K562 (cell line): ENCODE results near the gene PPM1E.

ENCODE experiments used
- CBX5 ChIP-seq: IDR thresholded peaks from 2 replicates; pipeline ENCODE4 v1.6.1; 2014; ENCODE audit warnings: low read depth, borderline replicate concordance
- CCNT2 ChIP-seq: IDR thresholded peaks from 2 replicates; pipeline ENCODE4 v1.6.1; 2011; ENCODE audit warnings: borderline replicate concordance, low read depth, mild to moderate bottlenecking, moderate library complexity, mixed read lengths, low read length; ENCODE audit not compliant: insufficient read length; ENCODE audit errors: extremely low read depth
- EP300 ChIP-seq: IDR thresholded peaks from 2 replicates; pipeline ENCODE4 v1.6.1; 2012; ENCODE audit warnings: low read length, improper control_type of control experiment
- GABPA ChIP-seq: fragments of 200-800 bp; sonication (Bioruptor generic); conservative IDR thresholded peaks from 2 replicates; pipeline ENCODE4 v1.6.1; 2016; ENCODE audit warnings: low read depth, missing genetic modification characterization, missing compliant biosample characterization
- HMG20A ChIP-seq: fragments of 450-650 bp; formaldehyde crosslinking; conservative IDR thresholded peaks from 2 replicates; pipeline ENCODE4 v1.4.0; 2020; ENCODE audit warnings: mild to moderate bottlenecking, mixed read lengths
- MYNN ChIP-seq, 2 experiments: sonication (generic); formaldehyde crosslinking in 1 of 2; IDR thresholded peaks; 2 replicates each; pipeline versions ENCODE4 v1.5.0 to v1.6.1; 2016 to 2020; ENCODE audit warnings: antibody characterized with exemption in 1 of 2, missing genetic modification reagents in 1 of 2
- NR2C1 ChIP-seq, 2 experiments: fragments of 450-650 bp; IDR thresholded peaks; 2 replicates each; pipeline ENCODE4 v1.6.1; 2017; ENCODE audit warnings: mild to moderate bottlenecking in 2 of 2, antibody characterized with exemption in 1 of 2, inconsistent platforms in 1 of 2, missing compliant biosample characterization in 1 of 2, missing genetic modification characterization in 1 of 2
- NR3C1 ChIP-seq: sonication (generic); formaldehyde crosslinking; IDR thresholded peaks from 2 replicates; pipeline ENCODE4 v1.8.1; 2022; ENCODE audit warnings: missing genetic modification reagents
- TAF1 ChIP-seq: IDR thresholded peaks from 2 replicates; pipeline ENCODE4 v1.6.1; 2011; ENCODE audit warnings: mild to moderate bottlenecking, low read length, moderate library complexity; ENCODE audit not compliant: insufficient read depth, control insufficient read depth, severe bottlenecking; ENCODE audit errors: extremely low read depth
- ZNF408 ChIP-seq: fragments of 250-450 bp; sonication (Bioruptor Pico); IDR thresholded peaks from 2 replicates; pipeline ENCODE4 v1.4.0; 2020; ENCODE audit warnings: low read depth, mild to moderate bottlenecking, moderate library complexity
- ZNF780A ChIP-seq: fragments of 250-450 bp; sonication (Bioruptor Pico); IDR thresholded peaks from 2 replicates; pipeline ENCODE4 v1.5.0; 2021; ENCODE audit warnings: mild to moderate bottlenecking
- ZNF830 ChIP-seq: fragments of 250-450 bp; sonication (Bioruptor Pico); IDR thresholded peaks from 2 replicates; pipeline ENCODE4 v1.5.0; 2021; ENCODE audit warnings: mild to moderate bottlenecking
- TF ChIP-seq, protein P1 (sequence below), 3 experiments: IDR thresholded peaks in 2 of 3; conservative IDR thresholded peaks in 1 of 3; 2 replicates each; pipeline ENCODE4 v1.5.1; 2011 to 2012; ENCODE audit warnings: low read length in 3 of 3, mild to moderate bottlenecking in 3 of 3, control low read depth in 2 of 3, improper control_type of control experiment in 1 of 3, inconsistent platforms in 1 of 3, low read depth in 1 of 3, mixed read lengths in 1 of 3, moderate library complexity in 1 of 3; ENCODE audit not compliant: insufficient read depth in 2 of 3

DNA sequence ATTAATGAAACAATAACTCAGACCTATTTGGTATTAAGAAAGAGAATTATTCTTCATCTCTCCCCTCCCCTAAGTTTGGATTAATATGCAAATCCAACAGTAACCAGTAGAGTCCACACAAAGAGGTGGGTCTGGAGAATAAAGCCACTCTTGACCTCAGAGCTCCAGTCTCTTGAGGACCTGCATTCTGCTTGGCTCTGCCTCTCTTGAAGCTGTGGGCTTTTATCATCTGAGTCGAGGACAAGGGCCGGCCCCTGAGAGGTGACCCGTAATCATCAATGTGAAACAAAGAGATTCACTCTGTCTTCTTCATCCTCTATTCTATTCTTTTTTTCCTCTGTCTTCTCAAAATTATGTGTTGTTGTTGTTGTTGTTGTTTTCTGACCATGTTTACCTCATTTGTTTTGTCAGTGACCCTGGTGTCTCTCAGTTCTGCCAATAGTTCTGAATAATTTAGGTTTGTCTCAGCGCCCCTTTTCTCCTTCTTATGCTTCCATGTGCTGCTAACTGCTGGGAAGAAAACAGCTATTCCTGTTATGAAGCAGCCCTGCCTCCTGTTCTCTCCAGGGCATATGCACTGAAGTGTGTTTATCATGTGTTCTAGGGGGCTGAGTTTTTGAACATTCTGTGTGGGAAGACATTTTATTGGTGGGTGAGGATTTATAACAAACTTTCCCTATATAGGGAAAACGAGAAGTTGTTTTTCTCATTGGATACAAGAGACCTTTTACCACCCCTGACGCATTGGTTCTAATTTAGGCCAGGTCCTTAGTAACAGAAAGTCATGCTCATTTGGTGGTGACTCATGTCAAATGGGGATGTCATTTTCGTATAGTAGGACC lies 215.2 kb downstream of the PPM1E start:
- TF ChIP-seq EP300 (no peak), NR3C1 (CRISPR knock-in tag) (no peak), ZNF780A (CRISPR knock-in tag) (no peak), ZNF408 (CRISPR knock-in tag) (no peak), GABPA (tag) (no peak), ZNF830 (CRISPR knock-in tag) (no peak), TAF1 (no peak), CCNT2 (no peak), HMG20A (CRISPR knock-in tag) (no peak), MYNN (IDR thresholded peaks at IDR 0.05) (no peak), MYNN (CRISPR knock-in tag; IDR thresholded peaks at IDR 0.05) (no peak), CBX5 (no peak), NR2C1 (IDR thresholded peaks at IDR 0.05) (no peak), NR2C1 (tag; IDR thresholded peaks at IDR 0.05) (no peak)
- TF ChIP-seq, protein P1, sequence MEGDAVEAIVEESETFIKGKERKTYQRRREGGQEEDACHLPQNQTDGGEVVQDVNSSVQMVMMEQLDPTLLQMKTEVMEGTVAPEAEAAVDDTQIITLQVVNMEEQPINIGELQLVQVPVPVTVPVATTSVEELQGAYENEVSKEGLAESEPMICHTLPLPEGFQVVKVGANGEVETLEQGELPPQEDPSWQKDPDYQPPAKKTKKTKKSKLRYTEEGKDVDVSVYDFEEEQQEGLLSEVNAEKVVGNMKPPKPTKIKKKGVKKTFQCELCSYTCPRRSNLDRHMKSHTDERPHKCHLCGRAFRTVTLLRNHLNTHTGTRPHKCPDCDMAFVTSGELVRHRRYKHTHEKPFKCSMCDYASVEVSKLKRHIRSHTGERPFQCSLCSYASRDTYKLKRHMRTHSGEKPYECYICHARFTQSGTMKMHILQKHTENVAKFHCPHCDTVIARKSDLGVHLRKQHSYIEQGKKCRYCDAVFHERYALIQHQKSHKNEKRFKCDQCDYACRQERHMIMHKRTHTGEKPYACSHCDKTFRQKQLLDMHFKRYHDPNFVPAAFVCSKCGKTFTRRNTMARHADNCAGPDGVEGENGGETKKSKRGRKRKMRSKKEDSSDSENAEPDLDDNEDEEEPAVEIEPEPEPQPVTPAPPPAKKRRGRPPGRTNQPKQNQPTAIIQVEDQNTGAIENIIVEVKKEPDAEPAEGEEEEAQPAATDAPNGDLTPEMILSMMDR (IDR thresholded peaks at IDR 0.05 in 2 of 3, conservative IDR thresholded peaks at IDR 0.05 in 1 of 3; ENCODE audit: insufficient read depth in 2 of 3, low read depth in 1 of 3, low read length in 3 of 3): no peak
